Kidney epithelial cell (primary cell): ENCODE results near the gene RUNX1. TPM values are rescaled to one million over a fixed set of nuclear protein-coding genes. Genes with fewer than 3 reads are reported as not detected.

Experiments
- DNase-seq: peaks from one replicate; pipeline ENCODE4 v3.0.0-alpha.2; 2010; ENCODE audit warnings: low read depth
- H3K27me3 ChIP-seq: 2 replicates; pipeline ENCODE4 v1.6.0; 2011; ENCODE audit warnings: low read length; ENCODE audit not compliant: control insufficient read depth, insufficient read depth
- H3K36me3 ChIP-seq: 2 replicates; pipeline ENCODE4 v1.5.1; 2011; ENCODE audit warnings: low read length; ENCODE audit not compliant: control insufficient read depth, insufficient read depth
- H3K4me3 ChIP-seq: 2 replicates; pipeline ENCODE4 v1.5.1; 2011; ENCODE audit warnings: low read depth, mild to moderate bottlenecking, control low read depth, low read length
- CTCF ChIP-seq: IDR thresholded peaks from 2 replicates; pipeline ENCODE4 v1.5.1; 2011; ENCODE audit warnings: mild to moderate bottlenecking, moderate library complexity, low read length, control low read depth, inconsistent platforms; ENCODE audit not compliant: insufficient read depth, poor library complexity, severe bottlenecking
- total RNA-seq: library from RNA; depleted of rRNA; stranded (reverse); fragments of >200 nt; gene quantifications from 2 replicates; pipeline ENCODE4 v1.2.3, GENCODE V29; 2015

Gene RUNX1
- total RNA-seq, 1 donor from 2014 or later: 43.0 TPM

DNA sequence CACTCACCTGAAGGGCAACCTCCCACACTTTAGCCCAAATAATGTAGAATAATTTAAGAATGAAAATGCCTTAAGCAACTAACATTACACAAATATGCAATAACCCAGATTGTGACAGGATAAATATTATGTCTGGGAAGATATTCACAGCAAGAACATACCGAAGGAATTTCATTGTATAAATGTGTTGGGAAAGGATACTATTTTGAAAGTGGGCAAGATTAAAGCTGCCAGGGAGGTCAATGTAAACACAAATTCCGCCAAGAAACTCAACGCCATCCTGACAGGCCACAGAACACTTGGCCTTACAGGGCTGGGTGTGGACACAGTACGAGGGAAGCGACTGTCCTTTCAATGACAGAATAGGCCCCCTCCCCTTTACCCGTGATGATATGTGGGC, 173.3 kb downstream of the RUNX1 start:
- no peaks in the 10 kb centered on the region for H3K27me3 ChIP-seq
- no peak for DNase-seq
- no peak for TF ChIP-seq CTCF
- H3K4me3 ChIP-seq: no peak overlapping the region
- H3K36me3 ChIP-seq: peaks cover 2% of the 10 kb centered on the region

- Histone ChIP-seq H3K27me3 (no peaks in the 10 kb centered on the region), H3K4me3 (no peak overlapping the region), H3K36me3 (peaks cover 1% of the 10 kb centered on the region)
- no peak for DNase-seq
- TF ChIP-seq CTCF: no peak
Observed at GRCh38 chr21:34874684-34875513, 174.2 kb downstream of the RUNX1 start.

GRCh38 chr21:34871026-34871908, 177.8 kb downstream of the RUNX1 start:
- TF ChIP-seq CTCF: no peak
- no peak overlapping the region for H3K4me3 ChIP-seq
- no peak for DNase-seq
- no peaks in the 10 kb centered on the region for H3K27me3 ChIP-seq
- peaks cover 3% of the 10 kb centered on the region for H3K36me3 ChIP-seq

DNA sequence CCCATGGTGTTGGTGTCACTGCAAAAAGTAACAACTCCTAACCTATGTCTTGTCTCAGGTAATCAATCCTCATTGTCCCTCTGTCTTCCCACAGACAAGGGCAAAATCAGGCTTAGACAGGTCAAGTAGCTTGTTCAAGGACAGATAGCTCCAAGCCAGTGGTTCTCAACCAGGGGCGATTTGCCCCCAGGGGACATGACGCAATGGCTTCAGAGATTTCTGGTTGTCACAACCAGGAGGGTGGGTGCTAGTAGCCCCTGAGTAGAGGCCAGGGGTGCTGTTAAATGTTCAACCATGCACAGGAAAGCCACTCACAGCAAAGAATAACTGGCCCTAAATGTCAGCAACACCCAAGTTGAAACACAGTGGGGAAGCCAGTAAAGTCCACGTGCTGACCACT, 178.9 kb downstream of the RUNX1 start:
- Histone ChIP-seq H3K4me3 (no peak overlapping the region), H3K27me3 (no peaks in the 10 kb centered on the region), H3K36me3 (peaks cover 3% of the 10 kb centered on the region)
- no peak for DNase-seq
- no peak for TF ChIP-seq CTCF

DNA sequence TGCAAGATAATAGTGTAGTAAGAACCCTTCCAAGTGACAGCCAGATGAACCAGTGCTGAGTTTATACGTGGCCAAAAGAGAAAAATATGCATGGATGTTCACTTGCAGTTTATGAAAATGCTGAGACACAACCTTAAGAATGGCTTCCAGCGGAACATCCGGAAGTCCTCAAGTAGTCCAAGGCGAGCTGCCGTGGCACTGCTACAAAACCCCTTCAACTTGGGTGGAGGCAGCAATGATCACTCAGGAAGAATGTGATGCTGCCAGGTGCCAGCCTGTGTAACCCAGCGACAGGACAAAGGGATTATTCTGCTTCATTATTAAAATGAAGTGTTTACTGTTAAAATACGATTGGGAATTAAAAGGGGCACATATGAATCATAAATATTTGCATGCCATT, 179.6 kb downstream of the RUNX1 start:
- Histone ChIP-seq H3K27me3 (no peaks in the 10 kb centered on the region), H3K4me3 (no peak overlapping the region), H3K36me3 (peaks cover 3% of the 10 kb centered on the region)
- TF ChIP-seq CTCF: no peak
- DNase-seq: no peak
